Fibroblast of the conjunctiva (primary cell): ENCODE results near the gene NXPH1.
"Not testable (repeated sequence)": the region's sequence is repeated elsewhere in the genome, so short reads cannot be mapped to it uniquely, and the experiment has no call there.

Experiments used
- DNase-seq: peaks from one replicate; pipeline ENCODE4 v3.0.0-alpha.2; 2010; ENCODE audit warnings: low read depth

NXPH1 gene

DNA sequence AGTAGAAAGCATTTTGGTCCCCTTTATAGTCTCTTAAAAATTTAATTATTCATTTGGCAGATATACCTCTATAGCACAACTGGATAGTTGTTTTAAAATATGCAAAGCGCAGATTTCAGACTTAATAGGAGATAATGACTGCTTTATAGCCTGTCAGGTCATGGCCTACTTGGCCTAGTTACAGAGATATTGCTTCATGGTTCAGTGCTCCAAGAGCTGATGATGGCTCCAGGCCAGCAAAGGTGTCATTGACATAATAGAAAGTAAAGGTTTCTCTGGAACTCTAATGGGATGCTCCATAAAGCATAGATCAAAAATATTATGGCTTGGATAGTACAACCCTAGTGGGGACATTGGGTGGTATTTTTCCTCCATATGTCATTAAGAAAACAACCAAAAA, 285.7 kb downstream of the NXPH1 start:
- no peak for DNase-seq

DNA sequence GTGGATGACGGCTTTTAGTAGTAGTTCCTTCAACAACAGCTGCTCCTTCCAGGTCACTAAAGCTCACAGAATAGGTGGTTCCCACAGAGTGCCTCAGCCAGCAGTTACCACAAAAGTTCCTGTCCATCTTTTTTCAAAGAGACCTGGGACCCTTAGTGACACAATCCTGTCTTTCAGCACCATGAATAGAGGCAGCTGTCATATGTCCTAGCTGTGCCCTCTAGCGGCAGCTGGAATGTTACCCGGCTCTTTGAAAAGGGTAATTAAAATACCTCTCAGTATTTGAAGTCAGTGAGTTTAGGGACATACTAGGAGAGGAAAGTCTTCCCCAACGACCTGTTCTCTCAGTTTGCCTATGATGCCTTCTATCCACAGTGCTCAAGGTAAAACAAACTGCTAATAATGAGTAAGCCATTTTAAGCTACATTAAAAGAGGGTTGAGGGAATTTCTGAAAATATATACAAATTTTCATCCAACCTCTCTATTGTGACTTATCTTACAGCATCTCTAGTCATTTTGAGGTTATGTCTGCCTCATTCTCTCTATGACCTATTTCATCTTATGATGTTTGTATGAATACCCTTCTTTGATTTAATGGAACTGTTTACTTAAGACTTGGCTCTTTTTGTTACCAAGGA, 290.8 kb downstream of the NXPH1 start:
- no peak for DNase-seq

DNA sequence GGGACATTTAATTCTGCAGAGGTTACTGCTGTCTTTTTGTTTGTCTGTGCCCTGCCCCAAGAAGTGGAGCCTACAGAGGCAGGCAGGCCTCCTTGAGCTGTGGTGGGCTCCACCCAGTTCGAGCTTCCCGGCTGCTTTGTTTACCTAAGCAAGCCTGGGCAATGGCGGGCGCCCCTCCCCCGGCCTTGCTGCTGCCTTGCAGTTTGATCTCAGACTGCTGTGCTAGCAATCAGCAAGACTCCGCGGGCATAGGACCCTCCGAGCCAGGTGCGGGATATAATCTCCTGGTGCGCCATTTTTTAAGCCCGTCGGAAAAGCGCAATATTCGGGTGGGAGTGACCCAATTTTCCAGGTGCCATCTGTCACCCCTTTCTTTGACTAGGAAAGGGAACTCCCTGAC, 298.3 kb downstream of the NXPH1 start:
- DNase-seq = not testable (repeated sequence)

DNA sequence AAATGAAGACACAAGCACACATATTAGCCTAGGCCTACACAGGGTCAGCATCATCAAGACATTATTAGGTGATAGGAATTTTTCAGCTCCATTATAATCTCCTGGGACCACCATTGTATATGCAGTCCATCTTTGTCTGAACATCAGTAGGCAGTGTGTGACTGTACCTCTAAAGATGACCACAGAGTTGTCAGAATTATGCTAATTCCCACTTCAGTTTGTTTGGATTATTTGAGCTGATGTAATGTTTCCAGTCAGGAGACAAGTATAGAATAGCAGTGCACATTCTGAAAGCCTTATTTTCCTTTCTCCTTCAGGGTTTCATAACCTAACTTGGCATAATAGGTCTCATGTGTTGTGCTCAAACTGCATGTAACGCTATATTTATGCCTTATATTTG, 306.4 kb downstream of the NXPH1 start:
- DNase-seq = no peak

DNA sequence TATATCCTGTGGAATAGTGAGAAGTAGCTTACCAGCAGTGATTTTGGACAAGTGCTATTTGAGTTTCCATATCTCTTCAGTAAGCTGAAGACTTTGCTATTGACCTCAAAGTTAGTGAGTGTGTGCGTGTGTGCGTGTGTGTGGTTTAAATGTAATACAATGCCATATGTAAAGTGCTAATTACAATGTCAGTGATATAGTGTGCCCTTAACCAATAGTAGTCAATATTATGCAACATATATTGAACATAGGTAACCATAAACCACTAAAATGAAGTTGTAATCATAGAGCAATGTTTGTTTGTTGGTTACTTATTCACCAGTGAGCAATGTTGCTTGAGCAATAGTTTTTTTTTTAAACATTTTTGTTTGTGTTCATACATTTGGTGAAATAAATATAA, 309.4 kb downstream of the NXPH1 start:
- no peak for DNase-seq

DNA sequence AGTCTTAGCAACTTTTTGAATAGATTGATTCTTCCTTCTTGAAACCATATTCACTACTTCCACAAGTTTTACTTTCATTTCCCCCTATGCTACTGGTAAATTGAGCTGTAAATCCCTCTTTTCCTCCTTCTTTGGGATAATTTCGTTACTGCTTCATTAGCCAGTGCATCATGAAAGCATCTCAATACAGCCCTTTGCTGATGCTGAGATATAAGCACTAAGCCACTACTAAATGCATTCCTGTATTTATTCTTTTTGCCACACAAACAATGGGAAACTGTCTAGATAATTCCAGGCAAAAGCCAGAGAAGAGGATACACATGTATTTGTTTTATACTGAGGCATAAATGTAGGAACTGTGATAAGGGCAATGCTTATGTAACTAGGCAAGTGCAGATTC, 313.9 kb downstream of the NXPH1 start:
- no peak for DNase-seq

DNA sequence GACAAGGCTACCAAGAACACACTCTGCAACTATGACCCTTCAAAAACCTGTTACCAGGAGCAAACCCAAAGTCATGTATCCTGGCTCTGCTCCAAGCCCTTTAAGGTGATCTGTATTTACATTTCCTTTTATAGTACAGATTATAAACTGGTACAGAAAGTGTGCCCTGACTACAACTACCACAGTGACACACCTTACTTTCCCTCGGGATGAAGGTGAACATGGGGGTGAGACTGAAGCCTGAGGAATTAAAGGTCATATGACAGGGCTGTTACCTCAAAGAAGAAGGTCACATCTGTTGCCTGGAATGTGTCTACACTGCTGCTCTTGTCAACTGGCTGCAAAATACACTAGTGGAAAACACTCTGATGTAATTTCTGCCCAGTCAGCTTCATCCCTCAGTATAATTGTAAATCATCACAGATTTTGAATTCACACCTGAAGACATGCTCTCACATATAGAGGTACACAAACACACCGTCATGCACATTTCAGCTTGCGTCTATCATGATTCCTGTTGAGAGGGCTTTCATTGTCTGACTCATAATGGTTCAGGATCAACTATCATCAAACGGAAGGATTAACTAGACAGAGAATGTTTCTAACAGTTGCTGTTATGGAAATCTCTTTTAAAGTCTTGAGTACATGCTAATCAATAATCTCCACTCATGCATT, 318.3 kb downstream of the NXPH1 start:
- DNase-seq = no peak

DNA sequence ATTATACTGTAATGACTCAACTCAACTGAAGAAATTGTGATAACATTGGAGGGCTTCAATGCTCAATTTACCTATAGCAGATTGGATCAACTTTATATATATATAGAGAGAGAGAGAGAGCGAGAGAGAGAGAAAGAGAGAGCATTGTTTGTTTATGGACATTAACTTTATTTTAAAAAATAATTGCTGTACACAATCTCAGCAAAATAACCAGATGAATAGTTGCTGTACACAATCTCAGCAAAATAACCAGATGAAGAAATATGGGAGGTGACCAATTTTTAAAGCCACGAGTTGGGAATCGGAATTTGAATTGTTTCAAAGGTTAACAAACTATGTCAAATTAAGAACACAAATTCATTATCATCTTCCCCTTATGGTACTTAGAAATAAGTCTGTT, 319.9 kb downstream of the NXPH1 start:
- DNase-seq = no peak

DNA sequence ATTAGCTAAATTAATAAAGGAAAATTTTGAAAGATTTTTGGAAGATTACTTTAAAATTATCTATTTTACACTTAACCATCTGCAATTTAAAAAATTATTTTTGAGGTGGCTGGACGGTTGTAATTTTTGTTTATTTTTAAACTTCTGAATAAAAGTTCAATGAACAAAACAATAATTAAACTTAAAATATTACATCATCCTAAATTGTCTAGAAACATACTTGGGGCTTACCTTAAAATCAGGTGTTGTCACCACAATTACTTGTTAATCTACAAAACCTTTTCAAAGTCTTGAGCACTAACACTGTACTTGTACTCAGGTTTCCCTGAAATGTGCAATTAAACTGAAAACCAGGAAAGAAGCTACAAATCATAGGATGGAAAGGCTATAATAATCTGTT, 328.3 kb downstream of the NXPH1 start:
- DNase-seq = no peak

DNA sequence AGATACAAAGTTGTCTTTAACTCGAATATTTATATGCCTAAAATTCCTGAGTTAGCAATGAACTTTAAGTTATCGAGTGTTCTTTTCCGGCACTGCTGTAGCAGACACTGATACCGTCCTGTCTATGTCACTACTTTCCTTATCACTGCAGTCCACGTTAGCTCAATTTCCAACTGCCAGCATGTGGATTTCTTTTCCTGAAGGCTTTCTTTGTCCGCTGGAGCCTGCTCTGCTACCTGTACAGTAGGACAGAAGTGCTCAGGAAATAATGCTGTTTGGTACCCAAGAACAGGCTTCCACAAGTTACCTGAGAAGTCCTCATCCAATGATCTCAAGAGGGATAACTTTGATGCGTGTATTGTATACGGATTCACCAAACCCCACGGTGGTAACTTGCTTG, 329.4 kb downstream of the NXPH1 start:
- DNase-seq = no peak

DNA sequence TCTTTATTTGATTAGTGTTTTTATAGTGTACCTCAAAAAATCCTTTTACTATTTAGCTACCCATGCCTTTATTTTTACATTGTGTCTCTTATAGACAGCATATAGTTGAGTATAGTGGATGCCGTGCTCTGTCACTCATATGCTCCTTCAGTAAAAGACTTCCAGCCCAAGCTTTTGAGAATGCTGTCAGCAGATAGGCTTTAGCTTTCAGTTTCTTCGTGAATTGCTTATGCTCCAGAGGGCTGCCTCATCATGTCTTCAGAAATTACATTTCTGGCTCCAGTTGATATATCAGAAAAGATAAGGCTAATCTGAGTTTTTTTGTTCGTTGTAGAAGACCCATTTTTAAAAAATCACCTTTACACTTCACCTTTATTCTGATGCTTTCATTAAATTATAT, 332.0 kb downstream of the NXPH1 start:
- no peak for DNase-seq

DNA sequence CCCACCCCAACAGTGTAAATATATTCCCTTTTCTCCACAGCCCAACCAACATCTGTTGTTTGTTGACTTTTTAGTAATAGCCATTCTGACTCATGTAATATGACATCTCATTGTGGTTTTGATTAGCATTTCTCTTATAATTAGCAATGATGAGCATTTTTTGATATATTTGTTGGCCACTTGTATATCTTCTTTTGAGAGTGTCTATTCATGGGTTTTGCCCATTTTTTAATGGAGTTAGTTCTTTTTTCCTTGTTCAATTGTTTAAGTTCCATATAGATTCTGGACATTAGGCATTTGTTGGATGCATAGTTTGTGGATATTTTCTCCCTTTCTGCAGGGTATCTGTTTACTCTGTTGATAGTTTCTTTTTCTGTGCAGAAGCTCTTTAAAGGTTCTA, 340.1 kb downstream of the NXPH1 start:
- no peak for DNase-seq

DNA sequence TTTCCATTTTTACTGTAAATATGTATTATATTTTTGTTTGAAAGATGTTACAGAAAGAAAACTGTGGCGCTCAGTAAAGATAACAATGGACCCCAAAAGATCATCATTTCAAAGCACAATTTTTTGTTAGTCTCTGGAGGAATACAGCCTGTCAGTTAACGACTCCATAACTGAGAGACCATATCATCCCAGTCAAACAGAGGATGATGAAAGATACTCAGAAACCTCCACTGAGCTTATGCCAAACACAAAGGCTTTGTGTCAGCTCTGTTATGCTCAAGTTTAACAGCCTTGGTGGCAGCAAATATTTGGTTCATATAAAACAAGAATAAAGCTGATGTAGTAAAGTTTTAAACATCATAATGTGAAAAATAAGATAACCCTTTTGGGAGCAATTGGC, 345.1 kb downstream of the NXPH1 start:
- no peak for DNase-seq

DNA sequence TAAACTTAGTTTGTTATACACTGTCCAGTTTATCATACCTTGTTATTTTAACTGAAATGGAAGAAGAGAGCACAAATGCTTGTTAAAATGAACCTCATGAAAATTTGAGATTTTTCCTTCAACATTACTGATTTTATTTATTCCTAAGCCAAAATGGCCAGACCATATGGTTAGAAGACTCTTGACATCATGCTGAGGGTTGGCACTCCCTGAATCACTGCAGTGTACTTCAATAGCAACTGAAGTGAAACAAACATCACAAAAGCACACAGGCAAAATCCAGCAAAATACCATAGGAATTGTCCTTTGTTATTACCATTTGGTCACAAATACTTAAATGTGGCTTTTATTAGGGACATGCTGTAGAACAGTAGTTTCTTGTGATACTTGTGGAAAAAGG, 347.8 kb downstream of the NXPH1 start:
- no peak for DNase-seq

DNA sequence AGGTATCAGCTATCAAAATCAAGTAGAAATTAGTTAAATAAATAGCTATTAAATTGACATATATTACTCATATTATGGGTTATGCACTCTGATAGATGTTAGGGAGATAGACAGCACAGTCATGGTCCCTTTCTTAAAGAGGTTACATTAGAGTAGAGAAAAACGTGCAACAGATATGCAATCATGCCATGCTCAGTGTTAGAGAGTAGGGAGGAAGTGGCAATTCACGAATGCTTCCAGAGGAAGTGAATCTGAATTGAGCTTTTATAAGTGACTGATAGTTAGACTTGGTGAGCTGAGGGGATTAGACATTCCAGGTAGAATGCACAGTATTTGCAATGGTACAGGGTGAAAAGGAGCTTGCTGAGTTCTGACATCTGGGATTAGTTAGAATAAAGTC, 349.8 kb downstream of the NXPH1 start:
- no peak for DNase-seq

DNA sequence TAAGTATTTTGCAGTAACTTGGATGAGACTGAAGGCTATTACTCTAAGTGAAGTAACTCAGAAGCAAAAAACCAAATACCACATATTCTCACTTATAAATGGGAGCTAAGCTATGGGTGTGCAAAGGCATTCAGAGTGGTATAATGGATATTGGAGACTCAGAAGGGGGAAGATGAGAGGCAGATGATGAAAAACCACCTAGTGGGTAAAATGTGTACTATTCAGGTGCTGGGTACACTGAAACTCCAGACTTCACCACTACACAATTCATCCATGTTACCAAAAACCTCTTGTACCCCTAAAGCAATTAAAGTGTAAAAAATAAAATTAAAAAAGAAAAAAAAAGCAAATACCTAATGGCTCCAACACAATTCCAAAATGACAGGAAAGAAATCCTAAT, 351.7 kb downstream of the NXPH1 start:
- no peak for DNase-seq

DNA sequence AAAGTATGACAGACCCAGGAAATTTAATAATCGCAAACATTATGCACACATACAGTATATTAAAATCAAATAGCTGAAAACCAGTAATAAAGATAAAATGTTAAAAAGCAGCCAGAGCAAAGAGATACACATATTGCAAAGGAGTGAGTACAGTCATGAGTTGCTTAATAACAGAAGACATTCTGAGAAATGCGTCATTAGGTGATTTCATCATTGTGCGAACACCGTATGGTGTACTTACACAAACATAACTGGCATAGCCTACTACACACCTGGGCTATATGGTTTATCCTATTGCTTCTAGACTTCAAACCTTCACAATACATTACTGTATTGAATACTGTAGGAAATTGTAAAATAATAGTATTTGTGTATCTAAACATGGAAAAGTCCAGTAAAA, 367.6 kb downstream of the NXPH1 start:
- no peak for DNase-seq
